Peyer's patch (tissue), 4 donors: Measurements from ENCODE around the gene PLA2G2C. TPM values are rescaled to one million over a fixed set of nuclear protein-coding genes. Genes with fewer than 3 reads are reported as not detected.

Experiments
- DNase-seq, 3 donors: peaks; one replicate each; pipeline ENCODE4 v3.0.0-alpha.2; 2017 to 2019
- H3K27ac ChIP-seq, 4 donors: fragments of 200-600 bp; sonication (generic); one replicate each; pipeline ENCODE4 v1.5.1; 2016 to 2019
- H3K27me3 ChIP-seq, 2 donors: fragments of 200-600 bp; sonication (generic); one replicate each; pipeline ENCODE4 v1.5.1; 2019
- H3K36me3 ChIP-seq, 3 donors: fragments of 200-600 bp; sonication (generic); one replicate each; pipeline ENCODE4 v1.5.1; 2016 to 2019
- H3K4me1 ChIP-seq, 4 donors: fragments of 200-600 bp; sonication (generic); one replicate each; pipeline ENCODE4 v1.5.1; 2016 to 2019
- H3K4me3 ChIP-seq, 4 donors: fragments of 200-600 bp; sonication (generic); 1 replicate in 3 of 4; 2 replicates in 1 of 4; pipeline ENCODE4 v1.5.1; 2016 to 2019; ENCODE audit warnings: mild to moderate bottlenecking in 1 of 4
- H3K9me3 ChIP-seq, 4 donors: fragments of 200-600 bp; sonication (generic); one replicate each; pipeline ENCODE4 v1.5.1; 2016 to 2019; ENCODE audit warnings: mild to moderate bottlenecking in 1 of 4
- CTCF ChIP-seq, 6 experiments: fragments of 450-650 bp in 4 of 6; fragments of 200-600 bp in 2 of 6; sonication (generic) in 1 of 6; IDR thresholded peaks; one replicate each; pipeline ENCODE4 v1.5.1; 2017 to 2019; ENCODE audit warnings: antibody characterized with exemption in 6 of 6, mild to moderate bottlenecking in 3 of 6, moderate library complexity in 1 of 6
- POLR2A ChIP-seq, 2 donors: fragments of 450-650 bp; IDR thresholded peaks; one replicate each; pipeline ENCODE4 v1.5.1; 2017; ENCODE audit warnings: antibody characterized with exemption in 2 of 2, mild to moderate bottlenecking in 2 of 2, moderate library complexity in 2 of 2
- total RNA-seq, 4 donors: library from RNA; depleted of rRNA; stranded (reverse); fragments of >200 nt; gene quantifications; one replicate each; pipeline ENCODE4 v1.1.0, GENCODE V29; 2016

PLA2G2C gene
- total RNA-seq, 4 donors from 2014 or later = 1.0 TPM; not detected in 3

- TF ChIP-seq POLR2A (IDR thresholded peaks at IDR 0.05) (no peak), CTCF (IDR thresholded peaks at IDR 0.05) (no peak)
- no peak for DNase-seq
- Histone ChIP-seq H3K36me3 (no peaks in the 10 kb centered on the region), H3K27ac (no peak overlapping the region), H3K27me3 (no peaks in the 10 kb centered on the region), H3K9me3 (no peaks in the 10 kb centered on the region), H3K4me1 (no peaks in the 10 kb centered on the region), H3K4me3 (no peak overlapping the region)
Measured at GRCh38 chr1:20115479-20115878, 70.8 kb downstream of the PLA2G2C start.

- no peak overlapping the region for H3K27ac ChIP-seq
- TF ChIP-seq POLR2A (IDR thresholded peaks at IDR 0.05) (no peak), CTCF (IDR thresholded peaks at IDR 0.05) (no peak)
- H3K4me3 ChIP-seq = no peak overlapping the region
- H3K36me3 ChIP-seq = no peaks in the 10 kb centered on the region
- H3K4me1 ChIP-seq = no peaks in the 10 kb centered on the region
- no peaks in the 10 kb centered on the region for H3K9me3 ChIP-seq
- H3K27me3 ChIP-seq = no peaks in the 10 kb centered on the region
- no peak for DNase-seq
Measured at GRCh38 chr1:20114021-20114648, 72.2 kb downstream of the PLA2G2C start.

Other genes starting within 250 kb of the PLA2G2C start
- gene PLA2G2A, start 206.9 kb downstream of the PLA2G2C start, total RNA-seq = 100 to 1,000 TPM; 175 to 501 (median 319) TPM
- gene PLA2G5, start 116.3 kb downstream of the PLA2G2C start, total RNA-seq = 1 to 10 TPM in 3 of 4 donors, not detected in 1; 1.5 to 5.0 (median 1.9) TPM
- under 1 TPM in 1 of 4 donors, not detected in 3; 0.40 TPM for gene PLA2G2D, start 67.0 kb downstream of the PLA2G2C start, total RNA-seq
- gene PLA2G2F, start 47.2 kb downstream of the PLA2G2C start, total RNA-seq = under 1 TPM in 2 of 4 donors, not detected in 2; 0.27 to 0.35 TPM
- gene UBXN10, start 422 bp downstream of the PLA2G2C start, total RNA-seq = 1 to 10 TPM in 3 of 4 donors, under 1 TPM in 1; 0.94 to 5.7 (median 2.2) TPM
- gene VWA5B1, start 104.4 kb upstream of the PLA2G2C start, total RNA-seq = not detected